Esophagus muscularis mucosa (tissue), 2 donors: Measurements from ENCODE around the gene OR13J1.

Source experiments
- EP300 ChIP-seq: sonication (generic); formaldehyde crosslinking; IDR thresholded peaks from one replicate; pipeline ENCODE4 v1.6.1; 2017; ENCODE audit warnings: antibody characterized with exemption
- POLR2A ChIP-seq: fragments of 450-650 bp; IDR thresholded peaks from one replicate; pipeline ENCODE4 v1.6.1; 2017; ENCODE audit warnings: antibody characterized with exemption, moderate library complexity, mild to moderate bottlenecking, low read depth

DNA sequence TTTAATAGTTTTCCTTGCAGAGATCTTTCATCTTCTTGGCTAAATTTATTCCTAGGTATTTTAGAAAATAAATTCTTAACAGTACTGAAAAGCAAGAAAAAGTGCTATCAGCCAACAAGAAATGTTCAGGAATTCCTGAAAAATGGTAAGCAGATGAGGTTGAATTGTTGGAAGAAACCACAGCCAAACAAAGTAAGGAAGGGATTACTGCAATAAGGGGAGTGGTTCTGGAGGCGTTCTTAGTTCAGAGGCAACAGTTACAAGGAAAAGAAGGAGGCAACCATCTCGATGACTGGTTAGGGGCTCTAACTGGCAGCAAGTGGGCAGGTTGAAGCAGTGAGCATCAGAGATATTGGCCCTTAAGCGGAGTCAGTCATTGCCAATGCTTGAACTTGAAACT lies 12.8 kb upstream of the OR13J1 start:
- no peak for TF ChIP-seq POLR2A
- no peak for TF ChIP-seq EP300
